Pancreas (tissue), 10 donors: ENCODE results near the gene GPA33. TPM values are rescaled to one million over a fixed set of nuclear protein-coding genes. Genes with fewer than 3 reads are reported as not detected.

Source experiments
- ATAC-seq, 4 donors: fragments of 200-7000 bp; cut with Tn5 transposase; one replicate each; pipeline versions ENCODE4 v1.8.0 to v1.9.1; 2020; ENCODE audit warnings: mild to moderate bottlenecking in 4 of 4, moderate library complexity in 4 of 4
- DNase-seq, 6 donors: peaks; one replicate each; pipeline ENCODE4 v3.0.0-alpha.2; 2020
- FAIRE-seq: peaks from 2 replicates; lab custom pipeline; 2012; peaks lifted over from hg19 to GRCh38; lab: Jason Lieb, UNC
- H3K27ac ChIP-seq, 4 donors: fragments of 200-600 bp; sonication (generic); 1 replicate in 3 of 4; 2 replicates in 1 of 4; pipeline versions ENCODE4 v1.5.0 to v1.8.0; 2020
- H3K27me3 ChIP-seq, 4 donors: fragments of 200-600 bp; one replicate each; pipeline ENCODE4 v1.8.0; 2021
- H3K36me3 ChIP-seq, 3 donors: fragments of 200-600 bp; sonication (generic) in 1 of 3; one replicate each; pipeline versions ENCODE4 v1.5.0 to v1.8.0; 2020 to 2021
- H3K4me1 ChIP-seq, 3 donors: fragments of 200-600 bp; one replicate each; pipeline ENCODE4 v1.8.0; 2021
- H3K4me3 ChIP-seq, 4 donors: fragments of 200-600 bp; sonication (generic) in 2 of 4; one replicate each; pipeline versions ENCODE4 v1.5.0 to v1.8.0; 2020 to 2021
- H3K9me3 ChIP-seq, 4 donors: fragments of 200-600 bp; one replicate each; pipeline ENCODE4 v1.8.0; 2021
- WGBS, 2 donors: extraction: QIAGEN DNeasy Blood & Tissue Kit; methylation state at CpG; one replicate each; pipeline ENCODE4 v1.1.7; 2013; 5-methylcytosine and 5-hydroxymethylcytosine counted together
- intact Hi-C, 3 donors: fragments of 100-400 bp; cut with DNase I; formaldehyde crosslinking; loops; one replicate each; pipeline versions ENCODE4 v1.11.1 to v1.14.2; 2022
- polyA plus RNA-seq, 2 donors: library from polyadenylated mRNA; stranded (reverse); fragments of 200-250 nt; gene quantifications; one replicate each; pipeline ENCODE4 v1.2.3, GENCODE V29; 2013
- total RNA-seq, 6 donors: library from RNA; stranded (reverse); fragmentation: NEBNext Ultra II Directional in 4 of 6; extraction: Animal tissue kit (Norgen Biotek cat#: 25700) in 4 of 6; gene quantifications; one replicate each; pipeline versions ENCODE4 v1.2.1 to v1.2.4, GENCODE V29; 2021 to 2023
- TF ChIP-seq, protein P1 (sequence below), 4 donors: fragments of 200-600 bp; sonication (generic) in 3 of 4; IDR thresholded peaks; one replicate each; pipeline versions ENCODE4 v1.5.0 to v1.8.0; 2021; ENCODE audit warnings: antibody characterized with exemption in 4 of 4
- donor health status: healthy with polysubstance abuse.
- donor health status: DM: no; HTN: no; CAD: no; lungs with moderate emphysema.
- donor health status: DM: no; HTN: no; CAD: no.
- donor health status: control.
- donor health status: control.
- donor health status: Bipolar disorder and iron deficiency.
- donor health status: DM: yes; HTN: yes; CAD: no.
- donor health status: DM: no; HTN: no; CAD: no.
- donor health status: DM: no; HTN: no; CAD: no.
- donor health status: DM: yes; HTN: yes; CAD: no.

Gene GPA33
- total and polyA plus RNA-seq, 8 donors = 0.11 to 0.22 (median 0.16) TPM; not detected in 5

GRCh38 chr1:167086033-167086432, 4.1 kb downstream of the GPA33 start:
- WGBS, 2 donors = 84 to 85% methylated on average over 7 of the region's 7 CpGs
- Histone ChIP-seq H3K36me3 (no peaks in the 10 kb centered on the region), H3K27ac (no peak overlapping the region), H3K27me3 (no peaks in the 10 kb centered on the region), H3K4me1 (peaks cover 0 to 9% (median 0%) of the 10 kb centered on the region in 3 donors), H3K4me3 (no peak overlapping the region), H3K9me3 (no peaks in the 10 kb centered on the region)
- intact Hi-C loops = no loop called here
- ATAC-seq = no peak
- TF ChIP-seq, protein P1, sequence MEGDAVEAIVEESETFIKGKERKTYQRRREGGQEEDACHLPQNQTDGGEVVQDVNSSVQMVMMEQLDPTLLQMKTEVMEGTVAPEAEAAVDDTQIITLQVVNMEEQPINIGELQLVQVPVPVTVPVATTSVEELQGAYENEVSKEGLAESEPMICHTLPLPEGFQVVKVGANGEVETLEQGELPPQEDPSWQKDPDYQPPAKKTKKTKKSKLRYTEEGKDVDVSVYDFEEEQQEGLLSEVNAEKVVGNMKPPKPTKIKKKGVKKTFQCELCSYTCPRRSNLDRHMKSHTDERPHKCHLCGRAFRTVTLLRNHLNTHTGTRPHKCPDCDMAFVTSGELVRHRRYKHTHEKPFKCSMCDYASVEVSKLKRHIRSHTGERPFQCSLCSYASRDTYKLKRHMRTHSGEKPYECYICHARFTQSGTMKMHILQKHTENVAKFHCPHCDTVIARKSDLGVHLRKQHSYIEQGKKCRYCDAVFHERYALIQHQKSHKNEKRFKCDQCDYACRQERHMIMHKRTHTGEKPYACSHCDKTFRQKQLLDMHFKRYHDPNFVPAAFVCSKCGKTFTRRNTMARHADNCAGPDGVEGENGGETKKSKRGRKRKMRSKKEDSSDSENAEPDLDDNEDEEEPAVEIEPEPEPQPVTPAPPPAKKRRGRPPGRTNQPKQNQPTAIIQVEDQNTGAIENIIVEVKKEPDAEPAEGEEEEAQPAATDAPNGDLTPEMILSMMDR (IDR thresholded peaks at IDR 0.05) = no peak
- DNase-seq = no peak
- no peak for FAIRE-seq

- H3K27me3 ChIP-seq = no peaks in the 10 kb centered on the region
- no peak overlapping the region for H3K27ac ChIP-seq
- FAIRE-seq = no peak
- H3K36me3 ChIP-seq = no peaks in the 10 kb centered on the region
- no peak for DNase-seq
- TF ChIP-seq, protein P1 (IDR thresholded peaks at IDR 0.05) = no peak
- intact Hi-C loops = no loop called here
- no peak for ATAC-seq
- no peaks in the 10 kb centered on the region for H3K9me3 ChIP-seq
- H3K4me1 ChIP-seq = peaks cover 0 to 9% (median 0%) of the 10 kb centered on the region in 3 donors
- no peak overlapping the region for H3K4me3 ChIP-seq
Measured at GRCh38 chr1:167084757-167085156, 5.4 kb downstream of the GPA33 start.

DNA sequence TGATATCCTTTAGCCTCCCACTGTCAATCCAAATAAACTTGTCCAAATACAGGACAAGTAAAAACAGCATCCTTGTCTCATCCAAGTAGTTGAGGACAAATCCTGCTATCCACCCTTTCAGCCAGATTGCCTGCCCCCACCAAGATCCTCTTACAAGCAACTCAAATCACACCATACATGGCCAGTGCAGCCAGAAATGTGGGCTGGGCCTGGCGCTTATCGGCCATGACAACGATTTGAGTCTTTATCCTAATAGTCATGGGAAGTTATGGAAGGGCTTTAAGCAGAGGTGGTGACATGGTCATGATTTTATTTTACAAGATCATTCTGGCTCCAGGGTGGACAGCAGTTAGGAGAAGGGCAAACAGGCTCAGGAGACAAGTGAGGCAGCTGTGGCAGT, 6.3 kb downstream of the GPA33 start:
- H3K27ac ChIP-seq = no peak overlapping the region
- TF ChIP-seq, protein P1 (IDR thresholded peaks at IDR 0.05) = no peak
- ATAC-seq (no peak), DNase-seq (no peak), FAIRE-seq (no peak)
- no peaks in the 10 kb centered on the region for H3K36me3 ChIP-seq
- WGBS, 2 donors = 80 to 81% methylated on average over 3 of the region's 3 CpGs
- H3K4me3 ChIP-seq = no peak overlapping the region
- intact Hi-C loops = no loop called here
- H3K4me1 ChIP-seq = peaks cover 0 to 9% (median 0%) of the 10 kb centered on the region in 3 donors
- no peaks in the 10 kb centered on the region for H3K27me3 ChIP-seq
- H3K9me3 ChIP-seq = no peaks in the 10 kb centered on the region

GRCh38 chr1:167083066-167083665, 7.0 kb downstream of the GPA33 start:
- FAIRE-seq (no peak), DNase-seq (peak in 1 of 6 donors; percentile 46), ATAC-seq (peak in 3 of 4 donors; percentile 46 to 61 (median 59))
- TF ChIP-seq, protein P1 (IDR thresholded peaks at IDR 0.05) = no peak
- no peaks in the 10 kb centered on the region for H3K9me3 ChIP-seq
- 19 to 27% methylated on average over 6 of the region's 6 CpGs for WGBS, 2 donors
- no peak overlapping the region for H3K27ac ChIP-seq
- peaks cover 0 to 9% (median 0%) of the 10 kb centered on the region in 3 donors for H3K4me1 ChIP-seq
- H3K36me3 ChIP-seq = no peaks in the 10 kb centered on the region
- no peaks in the 10 kb centered on the region for H3K27me3 ChIP-seq
- peak overlapping the region in 1 of 4 donors; percentile 7 for H3K4me3 ChIP-seq
- intact Hi-C loops = no loop called here

GRCh38 chr1:167082511-167083027, 7.6 kb downstream of the GPA33 start:
- no peak overlapping the region for H3K27ac ChIP-seq
- WGBS, 2 donors = 41 to 42% methylated on average over 11 of the region's 11 CpGs
- peak overlapping the region in 1 of 4 donors; percentile 7 for H3K4me3 ChIP-seq
- intact Hi-C loops = no loop called here
- peak in 4 of 6 donors; percentile 31 to 55 (median 39) for DNase-seq
- TF ChIP-seq, protein P1 (IDR thresholded peaks at IDR 0.05) = no peak
- peak; percentile 90 to 98 (median 94) for ATAC-seq
- no peaks in the 10 kb centered on the region for H3K9me3 ChIP-seq
- H3K36me3 ChIP-seq = no peaks in the 10 kb centered on the region
- FAIRE-seq = peak; percentile 37
- H3K4me1 ChIP-seq = peaks cover 0 to 9% (median 0%) of the 10 kb centered on the region in 3 donors
- H3K27me3 ChIP-seq = no peaks in the 10 kb centered on the region
